ENCODE data around the gene LPIN2.
"Not testable (repeated sequence)": the region's sequence is repeated elsewhere in the genome, so short reads cannot be mapped to it uniquely, and the experiment has no call there.

The LPIN2 gene

GRCh38 chr18:3003766-3004165 is 9.2 kb downstream of the LPIN2 start:
- not testable (repeated sequence) for DNase-seq

- DNase-seq, result no peak
Measured at GRCh38 chr18:3002732-3003131, 10.2 kb downstream of the LPIN2 start.

GRCh38 chr18:2998644-2999043 is 14.3 kb downstream of the LPIN2 start:
- DNase-seq, result no peak

GRCh38 chr18:2997846-2998564 is 14.9 kb downstream of the LPIN2 start:
- DNase-seq, result no peak

GRCh38 chr18:2997429-2997828 is 15.5 kb downstream of the LPIN2 start:
- DNase-seq, result no peak

- DNase-seq, result peak; percentile 66 to 68
Measured at GRCh38 chr18:2994603-2995432, 18.1 kb downstream of the LPIN2 start.

GRCh38 chr18:2994020-2994589 is 18.8 kb downstream of the LPIN2 start:
- DNase-seq, result no peak

- DNase-seq, result no peak
Measured at GRCh38 chr18:2992995-2993877, 19.7 kb downstream of the LPIN2 start.

- DNase-seq, result no peak
Measured at GRCh38 chr18:2990956-2991640, 21.8 kb downstream of the LPIN2 start.

- DNase-seq, result no peak
Measured at GRCh38 chr18:2987876-2988790, 24.8 kb downstream of the LPIN2 start.

- no peak for DNase-seq
Measured at GRCh38 chr18:2986150-2986865, 26.6 kb downstream of the LPIN2 start.

GRCh38 chr18:2985628-2986027 is 27.3 kb downstream of the LPIN2 start:
- DNase-seq, result peak; percentile 62 to 72

GRCh38 chr18:2984703-2985261 is 28.2 kb downstream of the LPIN2 start:
- no peak for DNase-seq

GRCh38 chr18:2984091-2984490 is 28.9 kb downstream of the LPIN2 start:
- no peak for DNase-seq

- no peak for DNase-seq
Measured at GRCh38 chr18:2983296-2983695, 29.6 kb downstream of the LPIN2 start.

GRCh38 chr18:2982452-2983269 is 30.3 kb downstream of the LPIN2 start:
- DNase-seq, result peak in 1 of 2 experiments; percentile 12

- no peak for DNase-seq
Measured at GRCh38 chr18:2982022-2982421, 30.9 kb downstream of the LPIN2 start.

- DNase-seq, result no peak
Measured at GRCh38 chr18:2981212-2981728, 31.7 kb downstream of the LPIN2 start.
